Panc1 (cell line): ENCODE data around the gene CCDC174. TPM values are rescaled to one million over a fixed set of nuclear protein-coding genes. Genes with fewer than 3 reads are reported as not detected.

Experiments
- ATAC-seq: fragments of 200-7000 bp; cut with Tn5 transposase; 2 replicates; pipeline ENCODE4 v1.9.1; 2020; ENCODE audit warnings: mild to moderate bottlenecking, moderate library complexity
- BruUV-seq: library from RNA; stranded (reverse); fragments of 400-500 nt; replicated peaks from 2 replicates; lab custom pipeline; 2021; lab: Mats Ljungman, UMichigan
- CTCF ChIA-PET: fragments of 300-600 bp; sonication (Branson Sonifier 250); formaldehyde crosslinking; loops from one replicate; lab custom pipeline; 2022; ENCODE audit warnings: antibody characterized with exemption; lab: Charles Lee
- POLR2A ChIA-PET: fragments of 300-600 bp; sonication (Branson Sonifier 250); formaldehyde crosslinking; loops from one replicate; lab custom pipeline; 2022; ENCODE audit warnings: antibody characterized with exemption; lab: Charles Lee
- DNase-seq: peaks from one replicate; pipeline ENCODE4 v3.0.0-alpha.2; 2010; ENCODE audit warnings: low read depth, low spot score
- H3K27ac ChIP-seq: 2 replicates; pipeline ENCODE4 v1.5.1; 2011; ENCODE audit warnings: mild to moderate bottlenecking, low read length, inconsistent platforms
- H3K27me3 ChIP-seq: fragments of 200-500 bp; sonication (Bioruptor generic); 2 replicates; pipeline ENCODE4 v1.6.0; 2014; ENCODE audit warnings: low read length, inconsistent platforms; ENCODE audit not compliant: control insufficient read depth, insufficient read depth
- H3K36me3 ChIP-seq: fragments of 200-500 bp; sonication (Bioruptor generic); 2 replicates; pipeline ENCODE4 v1.5.1; 2014; ENCODE audit warnings: inconsistent platforms, mild to moderate bottlenecking, low read length, moderate library complexity; ENCODE audit not compliant: control insufficient read depth, insufficient read depth
- H3K4me1 ChIP-seq: 2 replicates; pipeline ENCODE4 v1.5.1; 2011; ENCODE audit warnings: inconsistent platforms, mild to moderate bottlenecking, low read length, moderate library complexity; ENCODE audit not compliant: control insufficient read depth, insufficient read depth
- H3K4me3 ChIP-seq, 2 experiments: 2 replicates each; pipeline ENCODE4 v1.5.1; 2011 to 2012; ENCODE audit warnings: low read depth in 2 of 2, low read length in 2 of 2, mild to moderate bottlenecking in 2 of 2, inconsistent platforms in 1 of 2, moderate library complexity in 1 of 2
- H3K9me3 ChIP-seq: fragments of 200-500 bp; sonication (Bioruptor generic); 2 replicates; pipeline ENCODE4 v1.5.1; 2014; ENCODE audit warnings: low read depth, mild to moderate bottlenecking, inconsistent platforms, low read length, moderate library complexity; ENCODE audit not compliant: control insufficient read depth, insufficient read depth
- POLR2AphosphoS5 ChIP-seq: IDR thresholded peaks from 2 replicates; pipeline ENCODE4 v1.6.1; 2012; ENCODE audit warnings: mild to moderate bottlenecking, low read depth, low read length, moderate library complexity
- SIN3A ChIP-seq: IDR thresholded peaks from 2 replicates; pipeline ENCODE4 v1.6.1; 2012; ENCODE audit warnings: low read depth, mild to moderate bottlenecking, low read length, moderate library complexity, borderline replicate concordance; ENCODE audit not compliant: insufficient read depth
- TCF7L2 ChIP-seq: IDR thresholded peaks from 2 replicates; pipeline ENCODE4 v1.6.1; 2011; ENCODE audit warnings: mild to moderate bottlenecking, low read depth, low read length, inconsistent platforms
- in situ Hi-C: cut with HindIII; loops from 2 replicates; pipeline ENCODE4 v1.10.0; 2016; ENCODE audit warnings: low sequenced_read_pairs, low pct_unique_long_range_greater_than_20kb
- intact Hi-C: fragments of 100-400 bp; cut with micrococcal nuclease; formaldehyde crosslinking; loops from one replicate; pipeline ENCODE4 v1.10.0; 2022; ENCODE audit not compliant: unreplicated experiment
- total RNA-seq: library from RNA; stranded (reverse); gene quantifications from one replicate; pipeline ENCODE4 v1.2.1, GENCODE V29; 2021; ENCODE audit not compliant: unreplicated experiment
- TF ChIP-seq, protein P1 (sequence below): fragments of 450-650 bp; IDR thresholded peaks from 2 replicates; pipeline ENCODE4 v1.5.1; 2017; ENCODE audit warnings: mild to moderate bottlenecking
- TF ChIP-seq, protein P2 (sequence below), 2 experiments: IDR thresholded peaks; 2 replicates each; pipeline ENCODE4 v1.6.1; 2011 to 2012; ENCODE audit warnings: low read depth in 2 of 2, control low read depth in 1 of 2, low read length in 1 of 2, mild to moderate bottlenecking in 1 of 2, moderate library complexity in 1 of 2; ENCODE audit not compliant: insufficient read depth in 1 of 2

CCDC174 gene
- total RNA-seq, 1 experiment from 2014 or later: 10.6 TPM

DNA sequence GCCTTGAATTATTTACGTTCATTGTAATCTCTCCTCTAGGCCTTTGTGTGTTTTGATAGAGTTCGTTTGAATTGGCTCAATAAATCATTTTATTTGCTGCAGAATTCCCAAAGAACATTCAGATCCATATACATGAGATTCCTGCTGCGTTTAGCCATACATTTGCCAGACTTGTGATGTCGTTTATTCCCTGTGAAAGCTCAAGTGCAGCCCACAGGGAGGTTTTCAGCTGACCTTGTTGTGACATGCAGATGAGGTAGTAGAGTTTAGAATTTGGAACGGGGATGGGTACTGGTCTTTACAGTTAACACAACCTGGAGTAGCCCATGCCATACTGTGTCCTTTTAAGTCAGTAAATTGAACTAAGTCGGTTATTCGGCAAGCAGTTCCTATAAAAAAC lies 23.3 kb downstream of the CCDC174 start, which contains the start of gene C3orf20:
C3orf20 (plus strand) TSS at position 301 of the 400 bp plus-strand sequence. CDS start 7,573 bp downstream, outside the sequence.
- TF ChIP-seq, protein P1, sequence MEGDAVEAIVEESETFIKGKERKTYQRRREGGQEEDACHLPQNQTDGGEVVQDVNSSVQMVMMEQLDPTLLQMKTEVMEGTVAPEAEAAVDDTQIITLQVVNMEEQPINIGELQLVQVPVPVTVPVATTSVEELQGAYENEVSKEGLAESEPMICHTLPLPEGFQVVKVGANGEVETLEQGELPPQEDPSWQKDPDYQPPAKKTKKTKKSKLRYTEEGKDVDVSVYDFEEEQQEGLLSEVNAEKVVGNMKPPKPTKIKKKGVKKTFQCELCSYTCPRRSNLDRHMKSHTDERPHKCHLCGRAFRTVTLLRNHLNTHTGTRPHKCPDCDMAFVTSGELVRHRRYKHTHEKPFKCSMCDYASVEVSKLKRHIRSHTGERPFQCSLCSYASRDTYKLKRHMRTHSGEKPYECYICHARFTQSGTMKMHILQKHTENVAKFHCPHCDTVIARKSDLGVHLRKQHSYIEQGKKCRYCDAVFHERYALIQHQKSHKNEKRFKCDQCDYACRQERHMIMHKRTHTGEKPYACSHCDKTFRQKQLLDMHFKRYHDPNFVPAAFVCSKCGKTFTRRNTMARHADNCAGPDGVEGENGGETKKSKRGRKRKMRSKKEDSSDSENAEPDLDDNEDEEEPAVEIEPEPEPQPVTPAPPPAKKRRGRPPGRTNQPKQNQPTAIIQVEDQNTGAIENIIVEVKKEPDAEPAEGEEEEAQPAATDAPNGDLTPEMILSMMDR: no peak
- TF ChIP-seq POLR2AphosphoS5: no peak
- TF ChIP-seq TCF7L2: no peak
- no peak for TF ChIP-seq SIN3A
- TF ChIP-seq, protein P2, sequence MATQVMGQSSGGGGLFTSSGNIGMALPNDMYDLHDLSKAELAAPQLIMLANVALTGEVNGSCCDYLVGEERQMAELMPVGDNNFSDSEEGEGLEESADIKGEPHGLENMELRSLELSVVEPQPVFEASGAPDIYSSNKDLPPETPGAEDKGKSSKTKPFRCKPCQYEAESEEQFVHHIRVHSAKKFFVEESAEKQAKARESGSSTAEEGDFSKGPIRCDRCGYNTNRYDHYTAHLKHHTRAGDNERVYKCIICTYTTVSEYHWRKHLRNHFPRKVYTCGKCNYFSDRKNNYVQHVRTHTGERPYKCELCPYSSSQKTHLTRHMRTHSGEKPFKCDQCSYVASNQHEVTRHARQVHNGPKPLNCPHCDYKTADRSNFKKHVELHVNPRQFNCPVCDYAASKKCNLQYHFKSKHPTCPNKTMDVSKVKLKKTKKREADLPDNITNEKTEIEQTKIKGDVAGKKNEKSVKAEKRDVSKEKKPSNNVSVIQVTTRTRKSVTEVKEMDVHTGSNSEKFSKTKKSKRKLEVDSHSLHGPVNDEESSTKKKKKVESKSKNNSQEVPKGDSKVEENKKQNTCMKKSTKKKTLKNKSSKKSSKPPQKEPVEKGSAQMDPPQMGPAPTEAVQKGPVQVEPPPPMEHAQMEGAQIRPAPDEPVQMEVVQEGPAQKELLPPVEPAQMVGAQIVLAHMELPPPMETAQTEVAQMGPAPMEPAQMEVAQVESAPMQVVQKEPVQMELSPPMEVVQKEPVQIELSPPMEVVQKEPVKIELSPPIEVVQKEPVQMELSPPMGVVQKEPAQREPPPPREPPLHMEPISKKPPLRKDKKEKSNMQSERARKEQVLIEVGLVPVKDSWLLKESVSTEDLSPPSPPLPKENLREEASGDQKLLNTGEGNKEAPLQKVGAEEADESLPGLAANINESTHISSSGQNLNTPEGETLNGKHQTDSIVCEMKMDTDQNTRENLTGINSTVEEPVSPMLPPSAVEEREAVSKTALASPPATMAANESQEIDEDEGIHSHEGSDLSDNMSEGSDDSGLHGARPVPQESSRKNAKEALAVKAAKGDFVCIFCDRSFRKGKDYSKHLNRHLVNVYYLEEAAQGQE (IDR thresholded peaks at IDR 0.05; ENCODE audit: insufficient read depth in 1 of 2, low read depth in 2 of 2, low read length in 1 of 2): no peak
- CTCF ChIA-PET: no interaction called here
- DNase-seq (no peak), ATAC-seq (no peak)
- Histone ChIP-seq H3K27me3 (no peaks in the 10 kb centered on the region), H3K36me3 (peaks cover 12% of the 10 kb centered on the region), H3K9me3 (no peaks in the 10 kb centered on the region), H3K4me1 (no peaks in the 10 kb centered on the region), H3K4me3 (no peak within 1 kb of the TSS), H3K27ac (no peak within 1 kb of the TSS)
- BruUV-seq: no TSS peak
- POLR2A ChIA-PET: no interaction called here
- in situ Hi-C loops: no loop called here
- intact Hi-C loops: no loop called here

DNA sequence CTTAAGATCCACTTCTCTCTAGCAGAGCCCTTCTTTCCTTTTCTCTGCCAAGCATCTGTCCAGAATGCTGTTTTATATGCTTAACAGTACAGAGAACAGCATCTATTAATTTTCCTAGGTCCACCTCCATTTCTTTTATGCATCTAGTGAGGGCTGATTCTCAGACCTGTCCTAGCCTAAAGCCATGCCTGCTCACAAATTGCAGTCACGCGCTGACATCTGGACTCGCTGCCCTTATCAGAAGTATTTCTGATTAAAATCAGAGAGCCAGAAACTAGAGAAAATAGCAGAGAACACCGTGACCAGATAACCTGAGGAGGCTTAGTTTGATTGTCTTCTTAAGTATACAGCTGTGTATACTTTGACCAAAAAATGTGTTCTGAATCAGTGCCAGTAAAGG lies 25.3 kb downstream of the CCDC174 start:
- BruUV-seq: no TSS peak
- Histone ChIP-seq H3K9me3 (no peaks in the 10 kb centered on the region), H3K4me1 (no peaks in the 10 kb centered on the region), H3K27ac (no peak overlapping the region), H3K4me3 (no peak overlapping the region), H3K27me3 (no peaks in the 10 kb centered on the region), H3K36me3 (no peaks in the 10 kb centered on the region)
- no peak for ATAC-seq
- CTCF ChIA-PET: no interaction called here
- DNase-seq: no peak
- POLR2A ChIA-PET: no interaction called here
- TF ChIP-seq TCF7L2: no peak
- no peak for TF ChIP-seq SIN3A
- TF ChIP-seq, protein P1: no peak
- no peak for TF ChIP-seq POLR2AphosphoS5
- TF ChIP-seq, protein P2 (IDR thresholded peaks at IDR 0.05; ENCODE audit: insufficient read depth in 1 of 2, low read depth in 2 of 2, low read length in 1 of 2): no peak
- intact Hi-C loops: no loop called here
- in situ Hi-C loops: no loop called here
